ENCODE measurements around the gene PTPN1. TPM values are rescaled to one million over a fixed set of nuclear protein-coding genes. Genes with fewer than 3 reads are reported as not detected.
"Not testable (repeated sequence)": the region's sequence is repeated elsewhere in the genome, so short reads cannot be mapped to it uniquely, and the experiment has no call there.

PTPN1 gene
- total RNA-seq, 2 experiments from 2014 or later: 17.1 to 25.1 TPM

DNA sequence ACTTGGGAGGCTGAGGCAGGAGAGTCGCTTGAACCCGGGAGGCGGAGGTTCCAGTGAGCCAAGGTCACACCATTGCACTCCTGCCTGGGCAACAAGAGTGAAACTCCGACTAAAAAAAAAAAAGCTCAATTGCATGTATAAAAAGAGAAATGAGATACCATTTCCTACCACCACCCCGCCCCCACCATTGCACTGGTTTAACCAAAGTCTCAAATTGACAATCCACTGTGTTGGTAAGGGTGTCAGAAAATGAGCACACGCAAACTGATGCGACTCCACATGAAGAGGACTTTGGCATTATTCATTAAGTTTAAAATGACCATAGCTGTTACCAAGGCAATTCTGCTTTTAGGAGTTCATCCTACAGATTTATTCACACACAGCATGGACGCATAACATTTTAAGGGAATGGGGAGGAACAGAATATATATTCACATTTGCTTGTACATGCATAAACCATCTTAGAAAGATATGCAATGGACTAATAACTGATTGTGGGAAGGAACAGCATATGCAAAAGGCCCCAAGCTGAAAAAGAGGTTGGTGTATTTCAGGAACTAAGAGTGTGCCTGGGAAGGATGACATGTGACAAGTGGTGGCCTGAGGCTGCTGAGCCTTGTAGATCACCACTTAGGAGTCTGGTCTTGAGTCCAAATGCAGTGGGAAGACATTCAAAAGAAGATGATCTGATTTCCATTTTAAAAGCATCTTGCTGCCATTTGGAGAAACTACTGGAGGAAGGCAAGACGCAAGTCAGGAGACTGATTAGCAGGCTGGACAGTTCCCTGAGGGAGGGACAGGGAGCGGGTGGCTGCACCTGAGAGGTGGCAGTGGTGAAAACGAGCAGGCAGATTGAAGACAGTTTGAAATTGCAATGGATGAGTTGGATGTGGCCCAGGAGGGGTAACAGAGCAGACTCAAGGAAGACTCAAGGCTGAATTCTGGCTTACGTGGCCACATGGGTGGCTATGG, 37.2 kb upstream of the PTPN1 start:
- no peak overlapping the region for H3K4me3 ChIP-seq (ENCODE audit: low read depth, low read length, poor library complexity, severe bottlenecking)
- TF ChIP-seq CTCF (conservative IDR thresholded peaks at IDR 0.05; ENCODE audit: low read length): no peak
- no peak for TF ChIP-seq EZH2phosphoT487 (IDR thresholded peaks at IDR 0.05; ENCODE audit: borderline replicate concordance, low read depth, low read length)
- no peak for DNase-seq (ENCODE audit: low spot score)
- no peaks in the 10 kb centered on the region for H4K20me1 ChIP-seq (ENCODE audit: insufficient read depth, low read length)
- ChIA-PET POLR2A (interaction anchor here (0.6 kb wide), 1 partner anchor 357 kb away, joined by 3 read pairs; no protein-coding TSS in a partner anchor), CTCF (ENCODE audit: unreplicated experiment) (interaction anchor here (0.6 kb wide), 1 partner anchor 95 kb away, joined by 3 read pairs; no protein-coding TSS in a partner anchor)
- no peaks in the 10 kb centered on the region for H3K36me3 ChIP-seq (ENCODE audit: insufficient read depth, low read length)
- H2AFZ ChIP-seq (ENCODE audit: low read length): no peak overlapping the region
- H3K9me2 ChIP-seq (ENCODE audit: insufficient read depth, low read length): no peaks in the 10 kb centered on the region
- no peaks in the 10 kb centered on the region for H3K4me1 ChIP-seq (ENCODE audit: insufficient read depth, low read length, poor library complexity, severe bottlenecking)
- H3K79me2 ChIP-seq (ENCODE audit: insufficient read depth, low read depth, low read length): no peaks in the 10 kb centered on the region
- no peak overlapping the region for H3K27ac ChIP-seq (ENCODE audit: low read depth, low read length, poor library complexity, severe bottlenecking)
- BruUV-seq (replicated peaks): no TSS peak
- intact Hi-C loops (cut with micrococcal nuclease; ENCODE audit: unreplicated experiment): no loop called here
- no peaks in the 10 kb centered on the region for H3K9me3 ChIP-seq (ENCODE audit: low read length)
- H3K4me2 ChIP-seq (ENCODE audit: low read length): no peak overlapping the region

DNA sequence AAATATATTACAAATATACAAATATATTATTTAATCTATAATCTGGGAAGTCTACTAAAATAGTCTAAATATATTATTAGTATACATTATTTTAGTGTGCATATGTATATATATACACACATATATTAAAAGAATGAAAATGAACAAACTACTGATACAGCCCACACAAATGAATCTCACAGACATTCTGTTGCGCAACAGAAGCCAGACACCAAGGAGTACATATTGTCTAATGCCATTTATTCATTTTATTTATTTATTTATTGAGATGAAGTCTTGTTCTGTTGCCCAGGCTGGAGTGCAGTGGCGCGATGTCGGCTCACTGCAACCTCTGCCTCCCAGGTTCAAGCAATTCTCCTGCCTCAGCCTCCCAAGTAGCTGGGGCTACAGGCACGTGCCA, 35.8 kb upstream of the PTPN1 start:
- H3K4me2 ChIP-seq (ENCODE audit: low read length); H3K4me1 ChIP-seq (ENCODE audit: insufficient read depth, low read length, poor library complexity, severe bottlenecking); DNase-seq (ENCODE audit: low spot score); H3K79me2 ChIP-seq (ENCODE audit: insufficient read depth, low read depth, low read length); BruUV-seq (replicated peaks); POLR2A ChIA-PET; H4K20me1 ChIP-seq (ENCODE audit: insufficient read depth, low read length); H3K27ac ChIP-seq (ENCODE audit: low read depth, low read length, poor library complexity, severe bottlenecking); H3K9me3 ChIP-seq (ENCODE audit: low read length); H3K9me2 ChIP-seq (ENCODE audit: insufficient read depth, low read length); H3K4me3 ChIP-seq (ENCODE audit: low read depth, low read length, poor library complexity, severe bottlenecking); H3K36me3 ChIP-seq (ENCODE audit: insufficient read depth, low read length); H2AFZ ChIP-seq (ENCODE audit: low read length); intact Hi-C loops (cut with micrococcal nuclease; ENCODE audit: unreplicated experiment): not testable (repeated sequence)
- CTCF ChIA-PET (ENCODE audit: unreplicated experiment): interaction anchor here (0.5 kb wide), 1 partner anchor 125 kb away, joined by 3 read pairs; no protein-coding TSS in a partner anchor

DNA sequence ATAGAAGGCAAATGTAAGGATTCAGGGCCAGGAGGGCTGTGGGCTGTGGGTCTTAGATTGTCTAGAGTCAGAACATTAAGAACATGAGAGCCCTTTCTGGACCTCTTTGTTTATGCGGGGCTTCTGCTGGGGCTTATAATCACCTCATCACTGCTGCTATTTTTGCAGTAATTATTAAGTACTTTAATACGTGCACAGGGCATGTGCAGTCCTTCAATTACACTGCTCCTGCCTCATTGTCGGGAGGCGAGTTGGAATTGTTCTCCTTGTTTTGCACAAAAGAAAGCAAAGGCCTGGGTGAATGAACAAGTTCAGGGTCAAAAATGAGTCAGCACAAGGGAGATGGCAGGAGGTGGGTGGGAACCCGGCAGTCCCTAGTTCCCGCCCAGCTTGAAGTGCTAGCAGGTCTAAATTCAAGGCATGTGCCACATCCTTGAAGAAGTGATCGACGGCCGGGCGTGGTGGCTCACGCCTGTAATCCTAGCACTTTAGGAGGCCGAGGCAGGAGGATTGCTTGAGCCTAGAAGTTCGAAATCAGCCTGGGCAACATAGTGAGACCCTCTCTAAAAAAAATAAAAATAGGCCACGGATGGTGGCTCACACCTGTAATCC, 34.4 kb upstream of the PTPN1 start:
- Histone ChIP-seq H3K79me2 (ENCODE audit: insufficient read depth, low read depth, low read length) (no peaks in the 10 kb centered on the region), H3K9me3 (ENCODE audit: low read length) (no peaks in the 10 kb centered on the region), H2AFZ (ENCODE audit: low read length) (no peak overlapping the region), H4K20me1 (ENCODE audit: insufficient read depth, low read length) (no peaks in the 10 kb centered on the region), H3K4me3 (ENCODE audit: low read depth, low read length, poor library complexity, severe bottlenecking) (no peak overlapping the region), H3K4me2 (ENCODE audit: low read length) (no peak overlapping the region), H3K27ac (ENCODE audit: low read depth, low read length, poor library complexity, severe bottlenecking) (no peak overlapping the region), H3K4me1 (ENCODE audit: insufficient read depth, low read length, poor library complexity, severe bottlenecking) (no peaks in the 10 kb centered on the region), H3K36me3 (ENCODE audit: insufficient read depth, low read length) (no peaks in the 10 kb centered on the region), H3K9me2 (ENCODE audit: insufficient read depth, low read length) (no peaks in the 10 kb centered on the region)
- TF ChIP-seq EZH2phosphoT487 (IDR thresholded peaks at IDR 0.05; ENCODE audit: borderline replicate concordance, low read depth, low read length): no peak
- no peak for TF ChIP-seq CTCF (conservative IDR thresholded peaks at IDR 0.05; ENCODE audit: low read length)
- intact Hi-C loops (cut with micrococcal nuclease; ENCODE audit: unreplicated experiment): no loop called here
- POLR2A ChIA-PET: interaction anchor here (0.6 kb wide), 1 partner anchor 853 kb away, joined by 3 read pairs; no protein-coding TSS in a partner anchor
- CTCF ChIA-PET (ENCODE audit: unreplicated experiment): no interaction called here
- DNase-seq (ENCODE audit: low spot score): no peak
- BruUV-seq (replicated peaks): no TSS peak
